CD8-positive, alpha-beta memory T cell (primary cell): ENCODE measurements around the gene RPRD2. TPM values are rescaled to one million over a fixed set of nuclear protein-coding genes. Genes with fewer than 3 reads are reported as not detected.

Source experiments
- CTCF ChIA-PET: fragments of 350-600 bp; sonication (Branson Sonifier 250); formaldehyde crosslinking; loops from one replicate; lab custom pipeline; 2021; ENCODE audit warnings: antibody characterized with exemption; lab: Charles Lee
- POLR2A ChIA-PET: fragments of 350-600 bp; sonication (Branson Sonifier 250); formaldehyde crosslinking; loops from one replicate; lab custom pipeline; 2021; ENCODE audit warnings: antibody characterized with exemption; lab: Charles Lee
- DNase-seq, 5 donors: peaks; one replicate each; pipeline versions ENCODE4 v3.0.0 to v3.0.0-alpha.2; 2020 to 2022; ENCODE audit warnings: mixed read lengths in 1 of 5
- H3K27ac ChIP-seq: one replicate; pipeline ENCODE4 v1.7.0; 2013; ENCODE audit warnings: low read depth, mild to moderate bottlenecking, low read length, moderate library complexity
- H3K27me3 ChIP-seq: 2 replicates; pipeline ENCODE4 v1.7.0; 2013; ENCODE audit warnings: low read length, mild to moderate bottlenecking; ENCODE audit not compliant: insufficient read depth, poor library complexity, severe bottlenecking
- H3K36me3 ChIP-seq: 2 replicates; pipeline ENCODE4 v1.7.0; 2013; ENCODE audit warnings: mild to moderate bottlenecking, low read length, moderate library complexity; ENCODE audit not compliant: insufficient read depth
- H3K4me1 ChIP-seq: 2 replicates; pipeline ENCODE4 v1.7.0; 2013; ENCODE audit warnings: mild to moderate bottlenecking, low read length, moderate library complexity; ENCODE audit not compliant: insufficient read depth
- H3K4me3 ChIP-seq: 2 replicates; pipeline ENCODE4 v1.7.0; 2013; ENCODE audit warnings: mild to moderate bottlenecking, low read length
- H3K9me3 ChIP-seq: 2 replicates; pipeline ENCODE4 v1.7.0; 2013; ENCODE audit warnings: mild to moderate bottlenecking, low read length
- H3K27ac Mint-ChIP-seq, 8 donors: one replicate each; pipeline ENCODE4 v1.8.0; 2020 to 2021; ENCODE audit warnings: mixed read lengths in 8 of 8, mild to moderate bottlenecking in 6 of 8, inconsistent platforms in 3 of 8, moderate library complexity in 3 of 8
- H3K27me3 Mint-ChIP-seq, 2 donors: one replicate each; pipeline ENCODE4 v1.8.0; 2020 to 2021; ENCODE audit warnings: mixed read lengths in 2 of 2, mild to moderate bottlenecking in 1 of 2, moderate library complexity in 1 of 2
- H3K36me3 Mint-ChIP-seq, 3 donors: one replicate each; pipeline ENCODE4 v1.8.0; 2020 to 2021; ENCODE audit warnings: mixed read lengths in 3 of 3, inconsistent platforms in 1 of 3, mild to moderate bottlenecking in 1 of 3
- H3K4me1 Mint-ChIP-seq, 3 donors: one replicate each; pipeline ENCODE4 v1.8.0; 2020 to 2021; ENCODE audit warnings: mixed read lengths in 3 of 3, inconsistent platforms in 1 of 3, mild to moderate bottlenecking in 1 of 3
- H3K4me3 Mint-ChIP-seq, 7 donors: one replicate each; pipeline ENCODE4 v1.8.0; 2020 to 2021; ENCODE audit warnings: mixed read lengths in 7 of 7, mild to moderate bottlenecking in 6 of 7, moderate library complexity in 4 of 7, inconsistent platforms in 2 of 7
- H3K9me3 Mint-ChIP-seq, 5 donors: one replicate each; pipeline ENCODE4 v1.8.0; 2020 to 2022; ENCODE audit warnings: mixed read lengths in 5 of 5, mild to moderate bottlenecking in 3 of 5, moderate library complexity in 2 of 5, inconsistent platforms in 1 of 5
- polyA plus RNA-seq: library from polyadenylated mRNA; unstranded; fragments of 300-500 nt; fragmentation: Illumina TruSeq; gene quantifications from one replicate; pipeline ENCODE4 v1.2.3, GENCODE V29; 2021
- total RNA-seq, 2 experiments: library from RNA; stranded (reverse); gene quantifications; one replicate each; pipeline ENCODE4 v1.2.3, GENCODE V29; 2021

Gene RPRD2
- total and polyA plus RNA-seq, 3 experiments from 2014 or later, result 24.1 to 40.5 (median 26.4) TPM

- Mint-ChIP-seq H3K9me3 (no peaks in the 10 kb centered on the region), H3K27ac (peak overlapping the region in 1 of 8 donors; percentile 91), H3K4me3 (no peak overlapping the region), H3K36me3 (peaks cover 5 to 60% (median 18%) of the 10 kb centered on the region in 3 donors), H3K27me3 (no peaks in the 10 kb centered on the region), H3K4me1 (no peaks in the 10 kb centered on the region)
- DNase-seq, result no peak
- CTCF ChIA-PET, result no interaction called here
- no peak overlapping the region for H3K27ac ChIP-seq
- H3K9me3 ChIP-seq, result no peaks in the 10 kb centered on the region
- H3K4me3 ChIP-seq, result no peak overlapping the region
- POLR2A ChIA-PET, result no interaction called here
- H3K4me1 ChIP-seq, result no peaks in the 10 kb centered on the region
- no peaks in the 10 kb centered on the region for H3K27me3 ChIP-seq
- H3K36me3 ChIP-seq, result peaks cover 23% of the 10 kb centered on the region
These were observed 11.1 kb upstream of the RPRD2 start for GRCh38 chr1:150352866-150353265.

- no peaks in the 10 kb centered on the region for H3K27me3 ChIP-seq
- ChIA-PET POLR2A (interaction anchor here (0.6 to 3.0 kb wide), 17 partner anchors 9 to 919 kb away, joined by 3 to 18 read pairs (median 6); partner anchors contain the start of genes ANP32E, ENSA, FALEC and GOLPH3L), CTCF (no interaction called here)
- peaks cover 0 to 5% of the 10 kb centered on the region in 2 donors for H3K27me3 Mint-ChIP-seq
- no peaks in the 10 kb centered on the region for H3K36me3 ChIP-seq
- H3K27ac Mint-ChIP-seq, result peak overlapping the region; percentile 93 to 100 (median 98)
- peak overlapping the region; percentile 93 to 100 (median 98) for H3K4me3 Mint-ChIP-seq
- peak in 1 of 5 donors; percentile 71 for DNase-seq
- peaks cover 0 to 1% (median 0%) of the 10 kb centered on the region in 5 donors for H3K9me3 Mint-ChIP-seq
- H3K36me3 Mint-ChIP-seq, result peaks cover 0 to 33% (median 0%) of the 10 kb centered on the region in 3 donors
- peak overlapping the region; percentile 89 for H3K27ac ChIP-seq
- peaks cover 23 to 35% (median 31%) of the 10 kb centered on the region in 3 donors for H3K4me1 Mint-ChIP-seq
- H3K4me1 ChIP-seq, result peaks cover 13% of the 10 kb centered on the region
- H3K4me3 ChIP-seq, result peak overlapping the region; percentile 94
- no peaks in the 10 kb centered on the region for H3K9me3 ChIP-seq
These were observed 1.1 kb upstream of the RPRD2 start for GRCh38 chr1:150362721-150363425.

- H3K4me1 Mint-ChIP-seq, result peaks cover 28 to 45% (median 41%) of the 10 kb centered on the region in 3 donors
- CTCF ChIA-PET, result interaction anchor here (0.7 to 1.3 kb wide), 3 partner anchors 83 to 701 kb away, joined by 3 read pairs; no protein-coding TSS in a partner anchor
These were observed 470 bp downstream of the RPRD2 start for GRCh38 chr1:150364231-150365003.

GRCh38 chr1:150365941-150366340 is 2.0 kb downstream of the RPRD2 start:
- H3K27ac Mint-ChIP-seq, result peak overlapping the region; percentile 93 to 100 (median 98)
- H3K27me3 Mint-ChIP-seq, result peaks cover 0 to 5% of the 10 kb centered on the region in 2 donors
- CTCF ChIA-PET, result interaction anchor here (0.5 kb wide), 1 partner anchor 10 kb away, joined by 3 read pairs; no protein-coding TSS in a partner anchor
- peaks cover 0 to 39% (median 3%) of the 10 kb centered on the region in 3 donors for H3K36me3 Mint-ChIP-seq
- POLR2A ChIA-PET, result interaction anchor here (1.3 to 3.0 kb wide), 2 partner anchors 8 to 214 kb away, joined by 3 to 13 read pairs; partner anchors contain the start of gene MCL1
- Histone ChIP-seq H3K36me3 (no peaks in the 10 kb centered on the region), H3K27me3 (no peaks in the 10 kb centered on the region), H3K4me1 (peaks cover 16% of the 10 kb centered on the region), H3K4me3 (peak overlapping the region; percentile 94), H3K9me3 (no peaks in the 10 kb centered on the region), H3K27ac (peak overlapping the region; percentile 89)
- H3K4me3 Mint-ChIP-seq, result peak overlapping the region; percentile 93 to 100 (median 98)
- DNase-seq, result peak in 1 of 5 donors; percentile 19
- H3K4me1 Mint-ChIP-seq, result peaks cover 32 to 53% (median 50%) of the 10 kb centered on the region in 3 donors
- H3K9me3 Mint-ChIP-seq, result peaks cover 0 to 1% (median 0%) of the 10 kb centered on the region in 5 donors

More at GRCh38 chr1:150364231-150365003, 470 bp downstream of the RPRD2 start:
- Histone ChIP-seq H3K4me3 (peak overlapping the region; percentile 94), H3K36me3 (no peaks in the 10 kb centered on the region), H3K27me3 (no peaks in the 10 kb centered on the region), H3K9me3 (no peaks in the 10 kb centered on the region), H3K4me1 (peaks cover 13% of the 10 kb centered on the region), H3K27ac (peak overlapping the region; percentile 89)
- peaks cover 0 to 1% (median 0%) of the 10 kb centered on the region in 5 donors for H3K9me3 Mint-ChIP-seq
- DNase-seq, result peak; percentile 71 to 88 (median 74)
- H3K36me3 Mint-ChIP-seq, result peaks cover 0 to 39% (median 1%) of the 10 kb centered on the region in 3 donors
- H3K27me3 Mint-ChIP-seq, result peaks cover 0 to 5% of the 10 kb centered on the region in 2 donors
- H3K4me3 Mint-ChIP-seq, result peak overlapping the region; percentile 93 to 100 (median 98)
- peak overlapping the region; percentile 93 to 100 (median 98) for H3K27ac Mint-ChIP-seq
- POLR2A ChIA-PET, result interaction anchor here (0.8 to 3.0 kb wide), 22 partner anchors 8 to 918 kb away, joined by 3 to 18 read pairs (median 5); partner anchors contain the start of genes ANP32E, APH1A, ENSA and FALEC

DNA sequence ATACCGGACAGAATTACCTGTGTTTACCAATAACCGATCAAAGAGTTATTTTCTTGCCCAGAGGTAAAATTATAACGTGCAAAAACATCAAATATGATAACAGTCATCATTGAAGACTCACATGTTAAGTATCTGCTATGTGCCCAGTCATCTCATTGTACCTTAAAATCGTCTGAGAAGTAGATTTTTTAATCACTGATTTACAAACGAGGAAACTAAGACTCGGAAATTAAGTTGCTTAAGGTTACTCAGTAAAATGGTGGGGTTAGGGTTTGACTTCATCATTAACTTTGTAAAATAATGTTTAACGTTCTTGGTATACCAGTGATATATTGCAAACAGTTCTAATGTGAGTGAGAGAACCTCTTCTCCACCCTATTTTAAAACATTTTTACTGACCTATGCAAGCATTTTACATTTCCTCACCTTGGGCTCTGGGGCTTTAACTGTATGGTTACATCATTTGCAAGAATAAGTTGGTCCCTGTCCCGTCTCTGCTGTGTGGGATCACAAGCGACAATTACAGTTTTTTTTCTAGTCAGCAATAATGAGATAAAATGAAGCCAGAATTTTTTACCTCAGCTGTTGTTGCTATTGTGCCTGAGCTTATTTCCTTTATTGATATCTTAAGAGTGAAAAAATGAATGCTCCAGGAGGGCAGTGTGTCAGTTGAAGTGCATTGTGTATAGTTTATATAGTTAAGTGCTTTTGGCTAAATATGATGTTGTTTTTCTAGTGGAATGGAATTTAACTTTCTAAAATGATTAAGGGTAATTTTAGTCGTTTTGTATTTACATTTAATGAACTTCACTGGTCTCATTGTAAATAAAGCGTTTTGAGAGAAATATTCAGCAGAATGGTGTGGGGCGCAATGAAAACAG is 2.7 kb downstream of the RPRD2 start:
- Mint-ChIP-seq H3K4me3 (peak overlapping the region; percentile 93 to 100 (median 98)), H3K9me3 (peaks cover 0 to 1% (median 0%) of the 10 kb centered on the region in 5 donors), H3K27me3 (peaks cover 0 to 5% of the 10 kb centered on the region in 2 donors), H3K27ac (peak overlapping the region; percentile 93 to 100 (median 98)), H3K4me1 (peaks cover 38 to 60% (median 57%) of the 10 kb centered on the region in 3 donors), H3K36me3 (peaks cover 0 to 40% (median 4%) of the 10 kb centered on the region in 3 donors)
- POLR2A ChIA-PET, result interaction anchor here (1.3 kb wide), 1 partner anchor 7 kb away, joined by 3 read pairs; no protein-coding TSS in a partner anchor
- no peaks in the 10 kb centered on the region for H3K36me3 ChIP-seq
- H3K27me3 ChIP-seq, result no peaks in the 10 kb centered on the region
- peaks cover 21% of the 10 kb centered on the region for H3K4me1 ChIP-seq
- H3K9me3 ChIP-seq, result no peaks in the 10 kb centered on the region
- peak overlapping the region; percentile 89 for H3K27ac ChIP-seq
- DNase-seq, result no peak
- CTCF ChIA-PET, result interaction anchor here (0.5 kb wide), 1 partner anchor 11 kb away, joined by 3 read pairs; no protein-coding TSS in a partner anchor
- peak overlapping the region; percentile 94 for H3K4me3 ChIP-seq

DNA sequence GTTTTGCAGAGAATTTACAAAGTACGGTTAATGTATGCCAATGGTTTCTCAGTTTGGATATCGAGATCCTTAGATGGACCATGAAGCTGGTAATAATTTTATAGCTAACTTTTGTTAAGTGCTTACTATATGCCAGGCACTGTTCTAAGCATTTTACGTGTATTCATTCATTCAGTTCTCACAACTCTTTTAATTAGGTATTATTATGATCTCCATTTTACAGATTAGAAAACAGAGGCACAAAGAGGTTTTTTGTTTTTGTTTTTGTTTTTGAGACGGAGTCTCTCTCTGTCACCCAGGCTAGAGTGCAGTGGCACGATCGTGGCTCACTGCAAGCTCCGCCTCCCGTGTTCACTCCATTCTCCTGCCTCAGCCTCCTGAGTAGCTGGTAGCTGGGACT is 7.2 kb downstream of the RPRD2 start:
- no peak overlapping the region for H3K4me3 ChIP-seq
- H3K27ac Mint-ChIP-seq, result peak overlapping the region in 3 of 8 donors; percentile 22 to 48 (median 45)
- no peaks in the 10 kb centered on the region for H3K9me3 Mint-ChIP-seq
- H3K4me1 ChIP-seq, result peaks cover 56% of the 10 kb centered on the region
- peak overlapping the region in 1 of 7 donors; percentile 34 for H3K4me3 Mint-ChIP-seq
- no peaks in the 10 kb centered on the region for H3K27me3 Mint-ChIP-seq
- ChIA-PET POLR2A (interaction anchor here (1.6 kb wide), 1 partner anchor 8 kb away, joined by 5 read pairs; the partner anchor contains the start of gene RPRD2), CTCF (no interaction called here)
- no peaks in the 10 kb centered on the region for H3K9me3 ChIP-seq
- H3K36me3 Mint-ChIP-seq, result peaks cover 0 to 23% (median 6%) of the 10 kb centered on the region in 3 donors
- no peak for DNase-seq
- H3K27me3 ChIP-seq, result no peaks in the 10 kb centered on the region
- H3K27ac ChIP-seq, result no peak overlapping the region
- peaks cover 68 to 87% (median 81%) of the 10 kb centered on the region in 3 donors for H3K4me1 Mint-ChIP-seq
- no peaks in the 10 kb centered on the region for H3K36me3 ChIP-seq
